Activated CD4-positive, alpha-beta T cell treated with anti-CD3 and anti-CD28 coated beads, Interleukin-2, amount 10 ng/mL, durations not matched to agents 7 days and 5 days (primary cell): ENCODE results near the gene PVRIG. TPM values are rescaled to one million over a fixed set of nuclear protein-coding genes. Genes with fewer than 3 reads are reported as not detected.
"Not testable (repeated sequence)": the region's sequence is repeated elsewhere in the genome, so short reads cannot be mapped to it uniquely, and the experiment has no call there.

Experiments used
- CTCF ChIA-PET: fragments of 350-600 bp; sonication (Branson Sonifier 250); formaldehyde crosslinking; loops from one replicate; lab custom pipeline; 2021; ENCODE audit warnings: antibody characterized with exemption; lab: Charles Lee
- POLR2A ChIA-PET: fragments of 350-600 bp; sonication (Branson Sonifier 250); formaldehyde crosslinking; loops from one replicate; lab custom pipeline; 2021; ENCODE audit warnings: antibody characterized with exemption; lab: Charles Lee
- DNase-seq: peaks from one replicate; pipeline ENCODE4 v3.0.0-alpha.2; 2020
- H3K27ac Mint-ChIP-seq: one replicate; pipeline ENCODE4 v1.8.0; 2021; ENCODE audit warnings: mild to moderate bottlenecking, moderate library complexity, mixed read lengths
- H3K27me3 Mint-ChIP-seq: one replicate; pipeline ENCODE4 v1.8.0; 2021; ENCODE audit warnings: mixed read lengths
- H3K36me3 Mint-ChIP-seq: one replicate; pipeline ENCODE4 v1.8.0; 2021; ENCODE audit warnings: low read depth, mixed read lengths
- H3K4me1 Mint-ChIP-seq: one replicate; pipeline ENCODE4 v1.8.0; 2021; ENCODE audit warnings: mixed read lengths
- H3K4me3 Mint-ChIP-seq: one replicate; pipeline ENCODE4 v1.8.0; 2021; ENCODE audit warnings: mild to moderate bottlenecking, moderate library complexity, mixed read lengths
- H3K9me3 Mint-ChIP-seq: one replicate; pipeline ENCODE4 v1.8.0; 2021; ENCODE audit warnings: mixed read lengths
- total RNA-seq, 2 experiments: library from RNA; stranded (reverse); gene quantifications; one replicate each; pipeline ENCODE4 v1.2.3, GENCODE V29; 2021

The PVRIG gene
- total RNA-seq, 2 experiments from 2014 or later = 61.2 to 66.6 TPM

GRCh38 chr7:100200693-100201092 lies 19.1 kb upstream of the PVRIG start:
- H3K4me1 Mint-ChIP-seq = peaks cover 5% of the 10 kb centered on the region
- DNase-seq = no peak
- H3K36me3 Mint-ChIP-seq = peaks cover 9% of the 10 kb centered on the region
- H3K27ac Mint-ChIP-seq = no peak overlapping the region
- no peaks in the 10 kb centered on the region for H3K27me3 Mint-ChIP-seq
- no peaks in the 10 kb centered on the region for H3K9me3 Mint-ChIP-seq
- POLR2A ChIA-PET = no interaction called here
- H3K4me3 Mint-ChIP-seq = no peak overlapping the region
- CTCF ChIA-PET = interaction anchor here (1.1 to 1.2 kb wide), 2 partner anchors 11 to 19 kb away, joined by 4 to 5 read pairs; no protein-coding TSS in a partner anchor

- no peak for DNase-seq
- ChIA-PET POLR2A (no interaction called here), CTCF (interaction anchor here (0.5 to 3.5 kb wide), 4 partner anchors 14 to 101 kb away, joined by 3 to 12 read pairs (median 4); no protein-coding TSS in a partner anchor)
- peaks cover under 1% of the 10 kb centered on the region for H3K9me3 Mint-ChIP-seq
- H3K4me1 Mint-ChIP-seq = peaks cover 26% of the 10 kb centered on the region
- peaks cover 10% of the 10 kb centered on the region for H3K36me3 Mint-ChIP-seq
- peak overlapping the region; percentile 1 for H3K27ac Mint-ChIP-seq
- no peak overlapping the region for H3K4me3 Mint-ChIP-seq
- no peaks in the 10 kb centered on the region for H3K27me3 Mint-ChIP-seq
Observed at GRCh38 chr7:100204454-100204853, 15.3 kb upstream of the PVRIG start.

GRCh38 chr7:100208911-100209408 lies 10.8 kb upstream of the PVRIG start:
- ChIA-PET POLR2A (interaction anchor here (0.6 kb wide), 1 partner anchor 220 kb away, joined by 3 read pairs; no protein-coding TSS in a partner anchor), CTCF (interaction anchor here (0.5 to 2.8 kb wide), 6 partner anchors 15 to 198 kb away, joined by 3 to 8 read pairs (median 4); partner anchors contain the start of genes GPC2, STAG3 and TRAPPC14)
- peaks cover 2% of the 10 kb centered on the region for H3K9me3 Mint-ChIP-seq
- H3K36me3 Mint-ChIP-seq = peaks cover 22% of the 10 kb centered on the region
- H3K27me3 Mint-ChIP-seq = no peaks in the 10 kb centered on the region
- H3K27ac Mint-ChIP-seq = peak overlapping the region; percentile 90
- H3K4me3 Mint-ChIP-seq = peak overlapping the region; percentile 57
- peaks cover 59% of the 10 kb centered on the region for H3K4me1 Mint-ChIP-seq
- peak; percentile 62 for DNase-seq

- DNase-seq = no peak
- no peaks in the 10 kb centered on the region for H3K27me3 Mint-ChIP-seq
- peaks cover 25% of the 10 kb centered on the region for H3K36me3 Mint-ChIP-seq
- H3K27ac Mint-ChIP-seq = peak overlapping the region; percentile 90
- ChIA-PET CTCF (interaction anchor here (0.9 to 2.8 kb wide), 4 partner anchors 16 to 197 kb away, joined by 3 to 8 read pairs (median 6); no protein-coding TSS in a partner anchor), POLR2A (no interaction called here)
- peaks cover 2% of the 10 kb centered on the region for H3K9me3 Mint-ChIP-seq
- H3K4me3 Mint-ChIP-seq = peak overlapping the region; percentile 57
- peaks cover 61% of the 10 kb centered on the region for H3K4me1 Mint-ChIP-seq
Observed at GRCh38 chr7:100209493-100209892, 10.3 kb upstream of the PVRIG start.

- Mint-ChIP-seq H3K27me3 (no peaks in the 10 kb centered on the region), H3K4me1 (peaks cover 73% of the 10 kb centered on the region), H3K9me3 (peaks cover 2% of the 10 kb centered on the region), H3K36me3 (peaks cover 26% of the 10 kb centered on the region), H3K27ac (peak overlapping the region; percentile 72), H3K4me3 (peak overlapping the region; percentile 10)
- POLR2A ChIA-PET = no interaction called here
- no peak for DNase-seq
- CTCF ChIA-PET = interaction anchor here (1.2 to 2.8 kb wide), 5 partner anchors 8 to 82 kb away, joined by 4 to 8 read pairs (median 6); no protein-coding TSS in a partner anchor
Observed at GRCh38 chr7:100210805-100211204, 8.9 kb upstream of the PVRIG start.

GRCh38 chr7:100211342-100211780 lies 8.4 kb upstream of the PVRIG start:
- POLR2A ChIA-PET = no interaction called here
- peak; percentile 56 for DNase-seq
- peaks cover 26% of the 10 kb centered on the region for H3K36me3 Mint-ChIP-seq
- H3K27ac Mint-ChIP-seq = peak overlapping the region; percentile 84
- H3K4me1 Mint-ChIP-seq = peaks cover 77% of the 10 kb centered on the region
- no peaks in the 10 kb centered on the region for H3K27me3 Mint-ChIP-seq
- CTCF ChIA-PET = interaction anchor here (1.2 to 2.8 kb wide), 3 partner anchors 9 to 22 kb away, joined by 4 to 8 read pairs (median 6); no protein-coding TSS in a partner anchor
- H3K9me3 Mint-ChIP-seq = peaks cover 2% of the 10 kb centered on the region
- H3K4me3 Mint-ChIP-seq = peak overlapping the region; percentile 62

GRCh38 chr7:100212631-100213286 lies 7.0 kb upstream of the PVRIG start:
- H3K4me1 Mint-ChIP-seq = peaks cover 83% of the 10 kb centered on the region

GRCh38 chr7:100213672-100214071 lies 6.1 kb upstream of the PVRIG start:
- ChIA-PET CTCF (interaction anchor here (1.0 kb wide), 1 partner anchor 23 kb away, joined by 5 read pairs; no protein-coding TSS in a partner anchor), POLR2A (no interaction called here)
- H3K9me3 Mint-ChIP-seq = peaks cover 2% of the 10 kb centered on the region
- H3K27ac Mint-ChIP-seq = peak overlapping the region; percentile 10
- no peak overlapping the region for H3K4me3 Mint-ChIP-seq
- no peak for DNase-seq
- peaks cover 80% of the 10 kb centered on the region for H3K4me1 Mint-ChIP-seq
- H3K27me3 Mint-ChIP-seq = no peaks in the 10 kb centered on the region
- H3K36me3 Mint-ChIP-seq = peaks cover 26% of the 10 kb centered on the region

More at GRCh38 chr7:100212631-100213286, 7.0 kb upstream of the PVRIG start:
- ChIA-PET CTCF (interaction anchor here (0.6 to 1.0 kb wide), 3 partner anchors 10 to 25 kb away, joined by 3 to 5 read pairs (median 3); no protein-coding TSS in a partner anchor), POLR2A (no interaction called here)
- Mint-ChIP-seq H3K27ac (peak overlapping the region; percentile 22), H3K9me3 (peaks cover 2% of the 10 kb centered on the region), H3K36me3 (peaks cover 26% of the 10 kb centered on the region), H3K27me3 (no peaks in the 10 kb centered on the region), H3K4me3 (no peak overlapping the region)
- DNase-seq = no peak

- DNase-seq, CTCF ChIA-PET, H3K4me3 Mint-ChIP-seq, H3K9me3 Mint-ChIP-seq, H3K27me3 Mint-ChIP-seq, POLR2A ChIA-PET: not testable (repeated sequence)
- peaks cover 23% of the 10 kb centered on the region for H3K36me3 Mint-ChIP-seq
- H3K4me1 Mint-ChIP-seq = peaks cover 79% of the 10 kb centered on the region
- H3K27ac Mint-ChIP-seq = peak overlapping the region; percentile 71
Observed at GRCh38 chr7:100214356-100214755, 5.4 kb upstream of the PVRIG start.

- H3K4me3 Mint-ChIP-seq = no peak overlapping the region
- DNase-seq = no peak
- peaks cover 26% of the 10 kb centered on the region for H3K36me3 Mint-ChIP-seq
- ChIA-PET CTCF (interaction anchor here (0.6 to 2.9 kb wide), 5 partner anchors 13 to 393 kb away, joined by 3 to 39 read pairs (median 3); no protein-coding TSS in a partner anchor), POLR2A (no interaction called here)
- H3K9me3 Mint-ChIP-seq = no peaks in the 10 kb centered on the region
- H3K4me1 Mint-ChIP-seq = peaks cover 64% of the 10 kb centered on the region
- H3K27me3 Mint-ChIP-seq = no peaks in the 10 kb centered on the region
- H3K27ac Mint-ChIP-seq = no peak overlapping the region
Observed at GRCh38 chr7:100215895-100216294, 3.9 kb upstream of the PVRIG start.

GRCh38 chr7:100217934-100218333 lies 1.8 kb upstream of the PVRIG start:
- CTCF ChIA-PET = interaction anchor here (0.8 to 2.9 kb wide), 15 partner anchors 10 to 128 kb away, joined by 3 to 39 read pairs (median 3); partner anchors contain the start of gene TRAPPC14
- H3K27me3 Mint-ChIP-seq, H3K9me3 Mint-ChIP-seq, POLR2A ChIA-PET: not testable (repeated sequence)
- H3K27ac Mint-ChIP-seq = peak overlapping the region; percentile 96
- peaks cover 37% of the 10 kb centered on the region for H3K36me3 Mint-ChIP-seq
- peak overlapping the region; percentile 76 for H3K4me3 Mint-ChIP-seq
- DNase-seq = peak; percentile 82
- peaks cover 62% of the 10 kb centered on the region for H3K4me1 Mint-ChIP-seq

GRCh38 chr7:100219271-100219737 lies 445 bp upstream of the PVRIG start:
- Mint-ChIP-seq H3K4me1 (peaks cover 67% of the 10 kb centered on the region), H3K27me3 (no peaks in the 10 kb centered on the region), H3K9me3 (no peaks in the 10 kb centered on the region), H3K27ac (peak overlapping the region; percentile 98), H3K36me3 (peaks cover 48% of the 10 kb centered on the region), H3K4me3 (peak overlapping the region; percentile 82)
- ChIA-PET POLR2A (no interaction called here), CTCF (interaction anchor here (1.2 to 2.4 kb wide), 3 partner anchors 13 to 95 kb away, joined by 3 to 7 read pairs (median 5); no protein-coding TSS in a partner anchor)
- peak; percentile 37 for DNase-seq
